NB4 (cell line): ENCODE measurements around the gene NKD1.

ENCODE experiments used
- POLR2A ChIP-seq: IDR thresholded peaks from 2 replicates; pipeline ENCODE4 v1.6.1; 2011; ENCODE audit warnings: mild to moderate bottlenecking; ENCODE audit not compliant: insufficient read length; ENCODE audit errors: extremely low read depth
- TF ChIP-seq, protein P1 (sequence below): IDR thresholded peaks from one replicate; pipeline ENCODE4 v1.5.1; 2012; ENCODE audit warnings: low read depth, low read length

DNA sequence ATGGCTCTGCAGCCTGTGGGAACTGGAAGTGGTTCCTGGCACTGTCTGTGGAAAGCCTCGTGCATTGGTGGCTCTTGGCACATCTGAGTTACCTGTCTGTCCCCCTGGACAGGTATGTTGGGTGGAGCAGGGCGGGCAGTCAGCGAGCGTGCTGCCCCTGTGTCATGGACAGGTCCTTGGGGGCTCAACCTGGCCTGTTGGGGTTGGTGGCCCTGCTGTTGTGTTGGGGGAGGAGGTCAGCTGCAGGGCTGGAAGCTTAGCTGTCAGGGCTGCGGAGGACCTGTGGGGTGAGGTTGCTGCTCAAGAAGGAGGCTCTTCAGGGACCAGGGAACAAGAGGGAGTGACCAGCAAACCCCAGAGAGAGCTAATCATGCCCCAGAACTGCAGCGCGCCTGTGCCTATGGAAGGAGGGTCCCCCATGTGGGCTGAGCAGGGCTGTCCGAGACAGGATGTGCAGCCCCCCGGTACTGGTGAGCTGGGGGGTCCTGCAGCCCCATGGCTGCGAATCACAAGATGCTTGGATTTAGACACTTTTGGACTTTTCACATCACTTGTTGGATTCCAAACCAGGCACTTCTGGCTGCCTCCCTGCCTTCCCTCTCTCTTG is 7.2 kb downstream of the NKD1 start:
- TF ChIP-seq, protein P1, sequence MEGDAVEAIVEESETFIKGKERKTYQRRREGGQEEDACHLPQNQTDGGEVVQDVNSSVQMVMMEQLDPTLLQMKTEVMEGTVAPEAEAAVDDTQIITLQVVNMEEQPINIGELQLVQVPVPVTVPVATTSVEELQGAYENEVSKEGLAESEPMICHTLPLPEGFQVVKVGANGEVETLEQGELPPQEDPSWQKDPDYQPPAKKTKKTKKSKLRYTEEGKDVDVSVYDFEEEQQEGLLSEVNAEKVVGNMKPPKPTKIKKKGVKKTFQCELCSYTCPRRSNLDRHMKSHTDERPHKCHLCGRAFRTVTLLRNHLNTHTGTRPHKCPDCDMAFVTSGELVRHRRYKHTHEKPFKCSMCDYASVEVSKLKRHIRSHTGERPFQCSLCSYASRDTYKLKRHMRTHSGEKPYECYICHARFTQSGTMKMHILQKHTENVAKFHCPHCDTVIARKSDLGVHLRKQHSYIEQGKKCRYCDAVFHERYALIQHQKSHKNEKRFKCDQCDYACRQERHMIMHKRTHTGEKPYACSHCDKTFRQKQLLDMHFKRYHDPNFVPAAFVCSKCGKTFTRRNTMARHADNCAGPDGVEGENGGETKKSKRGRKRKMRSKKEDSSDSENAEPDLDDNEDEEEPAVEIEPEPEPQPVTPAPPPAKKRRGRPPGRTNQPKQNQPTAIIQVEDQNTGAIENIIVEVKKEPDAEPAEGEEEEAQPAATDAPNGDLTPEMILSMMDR, result no peak
- no peak for TF ChIP-seq POLR2A
